GM19239 (cell line): ENCODE data around the gene AP2A1.

Source experiments
- DNase-seq: peaks from one replicate; pipeline ENCODE4 v3.0.0; 2011; ENCODE audit warnings: low spot score; ENCODE audit not compliant: insufficient read length
- FAIRE-seq: peaks from 2 replicates; lab custom pipeline; 2011; peaks lifted over from hg19 to GRCh38; lab: Jason Lieb, UNC

Gene AP2A1

DNA sequence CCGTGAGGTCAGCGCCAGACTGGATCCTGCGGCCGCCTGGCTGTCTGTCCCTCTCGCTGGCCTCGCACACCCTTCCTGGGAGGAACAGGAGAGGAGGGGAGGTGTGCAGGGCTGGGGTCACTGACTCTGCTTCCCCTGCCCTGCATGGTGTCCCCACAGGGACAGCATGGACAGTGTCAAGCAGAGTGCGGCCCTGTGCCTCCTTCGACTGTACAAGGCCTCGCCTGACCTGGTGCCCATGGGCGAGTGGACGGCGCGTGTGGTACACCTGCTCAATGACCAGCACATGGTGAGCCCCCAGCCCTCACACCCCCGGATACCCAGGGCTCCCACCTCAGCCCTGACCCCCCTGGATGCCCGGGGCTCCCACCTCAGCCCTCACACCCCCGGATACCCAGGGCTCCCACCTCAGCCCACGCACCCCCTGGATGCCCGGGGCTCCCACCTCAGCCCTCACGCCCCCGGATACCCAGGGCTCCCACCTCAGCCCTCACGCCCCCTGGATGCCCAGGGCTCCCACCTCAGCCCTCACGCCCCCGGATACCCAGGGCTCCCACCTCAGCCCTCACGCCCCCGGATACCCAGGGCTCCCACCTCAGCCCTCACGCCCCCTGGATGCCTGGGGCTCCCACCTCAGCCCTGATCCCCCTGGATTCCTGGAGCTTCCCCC is 25.1 kb downstream of the AP2A1 start:
- FAIRE-seq (no peak), DNase-seq (no peak)

DNA sequence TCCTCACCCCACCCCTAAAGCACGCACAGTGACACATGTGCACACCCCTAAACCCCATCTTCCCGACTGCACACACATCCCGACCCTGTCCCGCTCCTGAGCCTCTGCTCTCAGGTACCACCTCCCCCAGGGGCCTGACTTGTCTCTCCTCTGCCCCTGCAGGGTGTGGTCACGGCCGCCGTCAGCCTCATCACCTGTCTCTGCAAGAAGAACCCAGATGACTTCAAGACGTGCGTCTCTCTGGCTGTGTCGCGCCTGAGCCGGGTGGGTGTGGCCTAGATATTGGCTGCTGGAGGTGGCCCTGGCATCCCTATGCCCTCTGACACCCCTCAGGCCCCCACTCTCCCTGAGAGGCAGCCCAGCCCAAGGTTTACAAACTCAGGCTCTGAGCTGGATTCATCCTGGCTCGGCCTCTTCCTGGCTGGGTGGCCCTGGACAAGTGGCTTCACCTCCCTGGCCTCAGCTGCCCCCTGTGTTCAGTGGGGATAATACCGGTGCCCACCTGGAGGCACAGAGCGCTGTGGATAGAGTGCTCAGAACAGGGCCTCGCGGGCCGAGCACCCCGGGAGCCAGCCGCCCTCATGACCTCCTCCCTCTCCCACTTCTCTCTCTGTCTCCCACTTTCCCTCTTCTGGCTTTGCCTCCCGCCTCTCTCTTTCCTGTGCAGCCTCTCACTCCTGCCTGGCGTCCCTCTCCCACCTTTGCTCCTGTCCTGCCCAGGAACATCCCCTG is 26.2 kb downstream of the AP2A1 start:
- FAIRE-seq (no peak), DNase-seq (no peak)

DNA sequence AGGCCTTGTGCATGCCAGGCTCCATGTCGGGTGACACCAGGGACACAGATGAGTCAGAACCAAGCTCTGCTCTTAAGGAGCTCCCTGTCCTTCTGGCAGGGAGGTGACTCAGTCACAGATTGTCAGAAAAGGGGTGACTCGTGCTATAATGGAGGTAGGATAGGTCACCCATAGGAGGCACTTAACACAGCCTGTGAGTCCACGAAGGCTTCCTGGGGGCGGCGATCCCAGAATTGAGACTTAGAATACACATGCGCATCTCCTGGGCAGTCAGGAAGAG is 26.7 kb downstream of the AP2A1 start:
- FAIRE-seq, result no peak
- DNase-seq, result no peak

DNA sequence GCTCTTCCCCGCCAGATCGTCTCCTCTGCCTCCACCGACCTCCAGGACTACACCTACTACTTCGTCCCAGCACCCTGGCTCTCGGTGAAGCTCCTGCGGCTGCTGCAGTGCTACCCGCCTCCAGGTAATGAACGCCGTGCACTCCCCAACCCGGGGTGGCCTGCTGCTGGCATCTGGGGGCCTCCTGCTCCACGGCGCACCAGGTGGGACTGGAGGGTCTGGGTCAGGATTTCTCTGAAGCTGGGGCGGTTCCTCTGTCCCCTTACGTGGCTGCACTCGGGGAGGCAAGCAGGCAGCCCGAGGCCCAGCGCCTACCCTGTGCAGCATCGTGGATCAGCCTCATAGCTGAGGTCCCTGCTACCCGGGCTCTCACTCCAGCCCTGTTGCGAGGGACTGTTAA is 28.8 kb downstream of the AP2A1 start:
- no peak for FAIRE-seq
- no peak for DNase-seq

DNA sequence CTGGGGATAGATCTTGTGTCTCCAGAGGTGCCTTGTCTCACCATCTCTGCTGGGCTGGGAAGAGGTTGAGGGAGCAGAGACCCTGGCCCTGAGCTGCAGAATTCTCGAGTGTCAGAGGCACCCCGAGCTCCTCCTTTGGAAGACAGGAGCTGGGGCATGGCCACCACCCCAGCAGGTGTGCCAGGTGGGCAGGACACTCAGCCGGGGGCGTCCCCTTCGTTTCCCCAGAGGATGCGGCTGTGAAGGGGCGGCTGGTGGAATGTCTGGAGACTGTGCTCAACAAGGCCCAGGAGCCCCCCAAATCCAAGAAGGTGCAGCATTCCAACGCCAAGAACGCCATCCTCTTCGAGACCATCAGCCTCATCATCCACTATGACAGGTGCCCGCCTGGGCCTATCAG is 31.8 kb downstream of the AP2A1 start:
- DNase-seq, result no peak
- FAIRE-seq, result no peak

DNA sequence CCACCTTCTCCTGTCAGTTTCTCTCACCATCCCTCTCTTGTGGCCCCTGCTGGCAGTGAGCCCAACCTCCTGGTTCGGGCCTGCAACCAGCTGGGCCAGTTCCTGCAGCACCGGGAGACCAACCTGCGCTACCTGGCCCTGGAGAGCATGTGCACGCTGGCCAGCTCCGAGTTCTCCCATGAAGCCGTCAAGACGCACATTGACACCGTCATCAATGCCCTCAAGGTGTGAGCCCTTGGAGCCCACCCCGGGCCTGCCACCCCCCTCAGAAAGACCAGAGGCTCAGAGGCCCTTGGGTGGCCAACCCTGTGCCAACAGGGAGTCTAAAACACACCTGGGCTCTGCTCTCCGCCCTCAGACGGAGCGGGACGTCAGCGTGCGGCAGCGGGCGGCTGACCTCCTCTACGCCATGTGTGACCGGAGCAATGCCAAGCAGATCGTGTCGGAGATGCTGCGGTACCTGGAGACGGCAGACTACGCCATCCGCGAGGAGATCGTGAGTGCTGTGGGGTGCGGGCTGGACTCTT is 32.5 kb downstream of the AP2A1 start:
- FAIRE-seq, result no peak
- DNase-seq, result no peak

DNA sequence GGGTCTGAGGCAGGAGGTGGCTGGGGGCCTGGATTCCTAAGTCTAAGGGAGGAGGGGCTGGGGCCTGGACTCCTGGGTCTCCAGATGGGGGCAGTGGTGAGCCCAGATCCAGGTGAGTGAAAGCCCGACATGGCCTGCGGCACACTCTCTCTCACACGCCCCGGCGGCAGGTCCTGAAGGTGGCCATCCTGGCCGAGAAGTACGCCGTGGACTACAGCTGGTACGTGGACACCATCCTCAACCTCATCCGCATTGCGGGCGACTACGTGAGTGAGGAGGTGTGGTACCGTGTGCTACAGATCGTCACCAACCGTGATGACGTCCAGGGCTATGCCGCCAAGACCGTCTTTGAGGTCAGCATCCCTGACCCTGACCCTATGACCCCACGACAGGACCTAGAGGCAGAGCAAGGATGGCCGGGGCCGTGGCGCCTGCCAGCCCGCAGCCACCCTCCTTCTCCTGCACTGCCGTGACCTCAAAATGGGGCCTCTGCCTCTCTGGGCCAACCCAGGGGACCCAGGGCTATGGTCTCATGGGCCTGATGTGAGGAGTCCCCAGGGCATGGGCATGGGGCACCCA is 33.1 kb downstream of the AP2A1 start:
- no peak for FAIRE-seq

DNA sequence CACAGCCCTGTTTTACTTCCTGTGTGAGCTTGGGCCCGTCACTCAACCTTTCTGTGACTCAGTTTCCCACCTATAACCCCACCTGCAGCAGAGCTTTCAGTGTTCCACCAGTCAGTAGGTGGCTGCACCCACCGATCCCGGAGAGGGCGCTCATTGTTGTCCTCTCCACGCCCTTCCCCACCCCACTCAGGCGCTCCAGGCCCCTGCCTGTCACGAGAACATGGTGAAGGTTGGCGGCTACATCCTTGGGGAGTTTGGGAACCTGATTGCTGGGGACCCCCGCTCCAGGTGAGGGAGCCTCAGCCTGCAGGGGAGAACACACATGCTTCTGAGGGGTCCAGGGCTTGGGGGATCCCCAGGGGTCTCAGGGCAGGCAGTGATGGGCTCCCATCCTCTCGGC is 34.0 kb downstream of the AP2A1 start:
- no peak for FAIRE-seq
- DNase-seq, result no peak

More for the DNA sequence above, 33.1 kb downstream of the AP2A1 start:
- DNase-seq, result no peak

DNA sequence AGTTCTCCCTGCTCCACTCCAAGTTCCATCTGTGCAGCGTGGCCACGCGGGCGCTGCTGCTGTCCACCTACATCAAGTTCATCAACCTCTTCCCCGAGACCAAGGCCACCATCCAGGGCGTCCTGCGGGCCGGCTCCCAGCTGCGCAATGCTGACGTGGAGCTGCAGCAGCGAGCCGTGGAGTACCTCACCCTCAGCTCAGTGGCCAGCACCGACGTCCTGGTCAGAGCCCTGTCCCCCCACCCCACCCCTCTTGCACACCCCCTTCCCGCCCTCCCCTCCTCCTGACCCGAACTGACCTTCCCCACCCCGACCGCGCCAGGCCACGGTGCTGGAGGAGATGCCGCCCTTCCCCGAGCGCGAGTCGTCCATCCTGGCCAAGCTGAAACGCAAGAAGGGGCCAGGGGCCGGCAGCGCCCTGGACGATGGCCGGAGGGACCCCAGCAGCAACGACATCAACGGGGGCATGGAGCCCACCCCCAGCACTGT is 34.6 kb downstream of the AP2A1 start:
- no peak for DNase-seq
- no peak for FAIRE-seq

DNA sequence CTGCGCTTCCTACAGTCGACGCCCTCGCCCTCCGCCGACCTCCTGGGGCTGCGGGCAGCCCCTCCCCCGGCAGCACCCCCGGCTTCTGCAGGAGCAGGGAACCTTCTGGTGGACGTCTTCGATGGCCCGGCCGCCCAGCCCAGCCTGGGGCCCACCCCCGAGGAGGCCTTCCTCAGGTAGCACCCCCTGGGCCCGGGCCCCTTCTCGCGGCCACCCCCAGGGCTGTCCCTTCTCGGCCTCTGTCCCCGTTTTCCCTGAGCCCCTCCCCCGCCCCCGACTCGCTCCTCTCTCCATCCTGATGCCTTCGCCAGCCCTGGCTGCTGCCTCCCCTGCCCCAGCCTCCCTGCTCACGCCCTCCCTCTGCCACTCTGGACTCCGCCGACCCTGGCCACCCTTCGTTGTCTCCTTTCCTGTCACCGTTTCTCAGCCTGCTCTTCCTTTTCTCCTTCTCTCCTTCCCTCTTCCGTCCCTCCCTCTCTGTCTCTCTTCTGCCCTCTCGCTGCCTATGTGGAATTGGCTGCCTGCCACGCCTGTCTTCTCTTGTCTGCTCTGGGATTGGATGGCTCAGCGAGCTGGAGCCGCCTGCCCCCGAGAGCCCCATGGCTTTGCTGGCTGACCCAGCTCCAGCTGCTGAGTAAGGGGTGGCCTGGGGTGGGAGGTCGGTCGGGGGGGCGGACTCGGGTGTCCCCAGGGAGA is 35.3 kb downstream of the AP2A1 start:
- FAIRE-seq (no peak), DNase-seq (no peak)

DNA sequence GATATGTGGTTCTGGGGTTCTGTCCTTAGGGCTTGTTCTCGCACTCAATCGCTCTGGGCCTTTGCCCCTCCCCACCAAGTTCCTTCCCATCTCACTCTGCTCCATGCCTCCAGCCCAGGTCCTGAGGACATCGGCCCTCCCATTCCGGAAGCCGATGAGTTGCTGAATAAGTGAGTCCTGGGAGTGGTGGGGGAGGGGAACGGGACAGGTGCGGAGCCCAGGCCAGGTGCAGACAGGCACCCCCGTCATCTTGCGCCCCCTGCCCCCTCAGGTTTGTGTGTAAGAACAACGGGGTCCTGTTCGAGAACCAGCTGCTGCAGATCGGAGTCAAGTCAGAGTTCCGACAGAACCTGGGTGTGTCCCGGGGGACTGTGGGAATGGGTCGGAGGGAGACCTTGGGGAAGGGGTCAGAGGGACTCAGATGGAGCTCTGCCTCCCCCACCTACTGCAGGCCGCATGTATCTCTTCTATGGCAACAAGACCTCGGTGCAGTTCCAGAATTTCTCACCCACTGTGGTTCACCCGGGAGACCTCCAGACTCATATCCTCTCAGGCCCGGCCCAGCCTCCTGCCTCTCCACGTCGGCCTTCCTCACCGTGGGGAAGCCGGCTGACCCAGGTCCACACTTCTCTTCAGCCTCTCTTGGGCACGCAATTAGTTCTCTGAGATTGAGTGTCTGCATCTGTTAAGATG is 36.2 kb downstream of the AP2A1 start:
- FAIRE-seq, result no peak

DNA sequence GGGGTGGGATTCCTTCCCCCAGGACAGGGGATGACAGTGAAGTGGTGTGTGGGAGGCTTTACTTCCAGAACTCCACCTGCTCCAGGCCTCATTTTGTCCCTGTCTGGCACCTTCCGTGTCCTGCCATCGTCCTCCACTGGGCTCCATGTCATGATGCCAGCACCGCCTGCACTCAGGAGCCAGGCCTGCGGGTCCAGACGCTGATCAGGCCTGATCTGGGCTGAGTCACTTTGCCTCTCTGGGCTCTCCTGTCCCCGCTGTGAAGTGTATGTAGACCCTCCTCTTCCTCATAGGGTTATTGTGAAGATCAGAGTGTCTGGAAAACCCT is 36.7 kb downstream of the AP2A1 start:
- DNase-seq (no peak), FAIRE-seq (no peak)

More for the DNA sequence above, 36.2 kb downstream of the AP2A1 start:
- no peak for DNase-seq

DNA sequence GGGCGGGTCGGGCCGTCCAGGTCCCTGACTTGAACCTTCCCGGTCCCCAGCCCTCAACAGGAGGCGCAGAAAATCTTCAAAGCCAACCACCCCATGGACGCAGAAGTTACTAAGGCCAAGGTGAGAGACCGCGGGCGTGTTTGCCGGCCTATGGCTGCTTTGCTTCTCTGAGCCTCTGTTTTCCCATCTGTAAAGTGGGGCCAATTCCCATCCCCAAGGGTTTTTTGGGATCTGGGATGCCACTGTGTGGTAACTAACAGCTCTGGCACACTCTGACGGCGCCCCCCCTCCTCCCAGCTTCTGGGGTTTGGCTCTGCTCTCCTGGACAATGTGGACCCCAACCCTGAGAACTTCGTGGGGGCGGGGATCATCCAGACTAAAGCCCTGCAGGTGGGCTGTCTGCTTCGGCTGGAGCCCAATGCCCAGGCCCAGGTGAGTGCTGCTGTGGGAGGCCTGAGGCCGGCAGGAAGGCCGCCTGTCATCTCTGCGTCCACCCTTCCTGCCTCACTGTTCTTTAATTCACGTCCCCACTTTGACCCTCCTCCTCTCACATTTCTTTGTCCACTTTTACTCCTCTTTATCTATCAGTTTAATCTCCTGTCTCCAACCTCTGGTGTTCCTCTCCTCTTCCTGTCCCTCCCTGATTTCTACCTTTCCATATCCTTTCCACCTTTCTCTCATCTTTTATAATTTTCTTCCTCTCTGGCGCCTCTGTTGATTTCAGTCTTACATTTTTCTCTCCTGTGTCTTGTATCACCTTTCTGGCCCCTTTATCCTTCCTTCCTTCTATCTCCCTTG is 39.2 kb downstream of the AP2A1 start:
- FAIRE-seq, result no peak
- DNase-seq, result no peak

DNA sequence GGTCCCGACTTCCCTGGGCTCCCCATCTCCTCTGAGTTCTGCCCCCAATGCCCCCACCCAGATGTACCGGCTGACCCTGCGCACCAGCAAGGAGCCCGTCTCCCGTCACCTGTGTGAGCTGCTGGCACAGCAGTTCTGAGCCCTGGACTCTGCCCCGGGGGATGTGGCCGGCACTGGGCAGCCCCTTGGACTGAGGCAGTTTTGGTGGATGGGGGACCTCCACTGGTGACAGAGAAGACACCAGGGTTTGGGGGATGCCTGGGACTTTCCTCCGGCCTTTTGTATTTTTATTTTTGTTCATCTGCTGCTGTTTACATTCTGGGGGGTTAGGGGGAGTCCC is 39.8 kb downstream of the AP2A1 start:
- FAIRE-seq (no peak), DNase-seq (no peak)

DNA sequence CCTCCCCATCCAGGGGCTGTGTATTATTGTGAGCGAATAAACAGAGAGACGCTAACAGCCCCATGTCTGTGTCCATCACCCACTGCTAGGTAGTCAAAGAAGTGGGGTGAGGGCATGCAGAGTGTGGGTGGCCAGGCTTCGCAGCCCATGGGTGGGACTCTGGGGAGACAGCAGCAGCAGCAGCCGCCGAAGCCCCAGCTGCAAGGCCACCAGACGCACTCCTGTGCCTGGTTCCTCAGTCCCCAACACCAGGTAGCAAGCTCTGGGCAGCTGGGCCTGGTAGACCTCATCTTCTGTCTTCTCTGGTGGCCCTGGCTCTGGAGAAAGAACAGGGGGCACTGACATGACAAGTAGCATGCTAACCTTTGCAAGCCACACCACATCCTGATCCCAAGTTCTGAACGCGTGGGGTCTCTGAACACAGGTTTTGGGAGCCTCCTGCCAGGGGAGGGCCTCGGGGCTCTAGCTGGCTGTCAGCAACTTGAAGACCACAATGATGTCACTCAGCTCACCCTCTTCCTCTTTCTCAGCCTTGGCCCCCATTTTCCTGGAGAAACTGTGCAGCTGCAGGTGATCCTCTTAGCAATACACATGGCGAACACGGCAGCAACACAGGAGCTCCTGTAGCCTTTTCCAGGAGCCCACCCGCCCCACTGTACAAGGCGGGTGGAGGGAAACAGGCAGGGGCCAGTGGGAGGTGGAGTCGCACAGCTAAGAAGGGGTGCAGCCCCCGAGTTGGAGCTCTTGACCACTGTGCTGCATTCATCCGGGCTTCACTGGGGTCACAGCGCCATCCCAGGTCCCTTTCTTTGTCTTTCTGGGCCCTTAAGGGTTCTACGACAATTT is 40.5 kb downstream of the AP2A1 start:
- DNase-seq (no peak), FAIRE-seq (no peak)

DNA sequence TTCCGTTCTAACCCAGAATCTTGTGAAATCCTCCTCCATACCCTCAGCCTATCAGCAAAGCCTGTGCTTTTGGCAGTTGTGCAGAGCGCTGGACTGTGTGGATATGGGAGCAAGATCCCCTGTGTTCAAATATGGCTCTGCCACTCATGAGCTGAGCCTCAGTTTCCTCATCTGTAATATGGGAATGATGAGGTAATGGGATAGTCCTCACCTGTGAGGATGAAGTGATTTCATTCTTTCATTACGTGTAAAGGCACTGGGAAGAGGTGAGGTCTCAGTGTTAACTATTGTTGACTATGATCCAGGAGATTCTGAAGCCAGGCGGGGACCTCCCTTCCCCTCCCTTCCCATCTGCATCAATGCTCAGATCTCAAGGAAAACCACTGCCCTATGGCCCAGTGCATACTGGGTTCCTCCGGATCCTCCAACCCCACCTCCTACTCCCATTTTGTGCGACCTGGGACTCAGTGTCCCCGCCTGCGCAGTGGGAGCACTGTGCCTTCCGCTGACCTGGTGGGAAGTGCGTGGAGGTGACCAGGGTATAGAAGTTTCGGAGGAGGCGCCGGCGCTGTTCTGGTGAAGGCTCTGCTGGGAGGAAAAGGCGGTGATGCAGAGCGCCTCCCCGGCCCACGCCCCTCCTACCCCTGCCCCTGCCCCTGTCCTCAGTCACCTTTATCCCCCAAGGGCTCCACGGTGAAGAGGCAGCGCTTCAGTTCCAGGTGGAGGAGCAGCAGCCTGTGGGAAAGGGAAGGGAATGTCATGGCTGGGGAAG is 41.3 kb downstream of the AP2A1 start:
- DNase-seq (no peak), FAIRE-seq (no peak)

DNA sequence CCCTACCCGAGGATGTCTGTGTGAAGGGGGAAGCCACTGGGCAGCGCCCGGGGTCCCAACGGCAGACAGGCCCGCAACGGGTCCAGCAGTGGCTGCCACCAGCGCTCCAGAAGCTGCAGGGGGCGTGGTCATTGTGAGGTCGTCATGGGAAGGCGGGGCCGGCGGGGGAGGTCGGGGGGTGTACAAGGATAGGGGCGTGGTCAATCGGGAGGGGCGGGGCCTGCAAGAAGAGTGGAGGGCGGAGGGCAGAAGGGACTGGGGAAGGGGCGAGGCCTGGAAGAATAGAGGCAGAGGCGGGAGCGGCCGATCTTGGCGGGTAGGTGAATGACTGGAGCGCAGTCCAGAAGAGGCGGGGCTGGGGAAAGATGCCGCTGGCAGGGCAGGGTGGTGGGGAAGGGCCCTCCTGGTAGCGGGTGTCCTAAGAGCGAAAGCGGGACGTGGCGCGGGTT is 41.9 kb downstream of the AP2A1 start:
- DNase-seq (peak; percentile 94), FAIRE-seq (no peak)
